GM19351 (cell line): ENCODE data around the gene CERS6.
"Not testable (repeated sequence)": the region's sequence is repeated elsewhere in the genome, so short reads cannot be mapped to it uniquely, and the experiment has no call there.

ENCODE experiments used
- ATAC-seq: cut with Tn5 transposase; IDR thresholded peaks from one replicate; pipeline ENCODE4 v1.9.1; 2021; ENCODE audit warnings: mild to moderate bottlenecking, moderate library complexity; ENCODE audit not compliant: unreplicated experiment

The CERS6 gene

DNA sequence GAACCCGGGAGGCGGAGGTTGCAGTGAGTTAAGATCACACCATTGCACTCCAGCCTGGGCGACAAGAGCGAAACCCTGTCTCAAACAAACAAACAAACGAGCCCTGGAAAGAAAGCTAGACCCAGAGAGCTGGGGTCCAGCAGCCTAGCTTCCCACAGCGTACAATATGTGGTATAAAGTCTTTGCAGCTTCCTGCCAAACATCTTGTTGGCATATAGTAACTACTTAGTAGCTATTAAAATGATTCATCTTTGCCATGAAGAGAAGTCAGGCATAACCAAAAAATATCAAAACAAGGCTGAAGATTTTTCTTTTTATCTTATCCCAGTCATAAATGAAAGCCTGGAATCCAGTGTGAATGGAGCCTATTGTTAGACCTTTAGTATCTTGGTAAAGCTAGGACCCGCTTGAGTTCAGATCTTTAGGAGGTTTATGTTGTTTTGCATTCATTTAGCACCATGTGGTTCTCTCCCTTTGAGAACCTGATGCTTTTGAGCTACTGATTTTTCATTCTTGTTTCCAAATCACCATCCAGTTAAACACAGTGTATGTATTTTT, 206.7 kb downstream of the CERS6 start:
- no peak for ATAC-seq

DNA sequence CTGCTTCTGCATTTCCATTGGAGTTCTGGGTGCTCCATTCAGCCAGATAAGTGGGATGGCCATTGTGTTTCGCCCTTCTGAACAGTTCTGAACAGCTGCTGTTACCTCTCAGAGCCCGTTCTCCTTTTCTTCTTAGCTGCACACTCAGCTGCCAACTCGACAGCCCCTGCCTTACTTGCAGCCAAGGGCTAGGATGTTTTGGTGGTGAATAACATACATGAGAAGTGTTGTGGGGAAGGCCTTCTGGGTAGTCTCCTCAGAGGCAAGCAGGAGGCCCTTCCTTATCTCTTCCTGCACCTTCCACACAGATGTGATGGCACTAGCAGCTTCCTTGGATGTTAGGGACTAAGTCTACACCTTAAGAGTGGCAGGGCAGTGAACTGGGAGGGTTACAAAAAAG, 207.9 kb downstream of the CERS6 start:
- ATAC-seq = no peak

DNA sequence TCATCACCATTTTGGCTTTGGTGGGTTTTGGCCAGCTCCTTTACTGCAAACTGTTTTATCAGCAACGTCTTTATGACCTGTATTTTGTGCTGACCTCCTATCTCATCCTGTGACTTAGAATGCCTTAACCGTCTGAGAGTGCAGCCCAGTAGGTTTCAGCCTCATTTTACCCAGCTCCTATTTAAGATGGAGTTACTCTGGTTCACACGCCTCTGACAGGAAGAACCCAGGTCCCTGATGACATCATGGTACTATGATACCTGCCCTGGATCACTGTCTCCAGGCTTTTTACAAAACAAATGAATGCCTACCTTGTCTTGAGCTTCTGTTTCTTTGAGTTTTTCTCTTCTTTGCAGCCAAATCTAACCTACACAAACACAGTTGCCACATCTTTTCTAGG, 208.6 kb downstream of the CERS6 start:
- ATAC-seq = not testable (repeated sequence)

DNA sequence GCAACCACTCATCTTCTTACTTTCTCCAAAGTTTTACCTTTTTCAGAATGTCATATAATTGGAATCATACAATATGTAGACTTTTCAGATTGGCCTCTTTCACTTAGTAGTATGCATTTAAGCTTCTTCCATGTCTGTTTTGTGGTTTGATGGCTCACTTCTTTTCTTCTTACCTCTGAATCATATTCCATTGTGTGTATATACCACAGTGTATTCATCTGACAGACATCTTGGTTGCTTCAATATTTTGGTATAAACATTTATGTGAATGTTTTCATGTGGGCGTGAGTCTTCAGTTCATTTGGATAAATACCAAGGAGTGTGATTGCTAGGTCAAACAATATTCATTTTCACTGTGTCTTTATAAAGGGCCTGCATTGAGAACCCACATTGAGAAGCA, 210.3 kb downstream of the CERS6 start:
- ATAC-seq = no peak

DNA sequence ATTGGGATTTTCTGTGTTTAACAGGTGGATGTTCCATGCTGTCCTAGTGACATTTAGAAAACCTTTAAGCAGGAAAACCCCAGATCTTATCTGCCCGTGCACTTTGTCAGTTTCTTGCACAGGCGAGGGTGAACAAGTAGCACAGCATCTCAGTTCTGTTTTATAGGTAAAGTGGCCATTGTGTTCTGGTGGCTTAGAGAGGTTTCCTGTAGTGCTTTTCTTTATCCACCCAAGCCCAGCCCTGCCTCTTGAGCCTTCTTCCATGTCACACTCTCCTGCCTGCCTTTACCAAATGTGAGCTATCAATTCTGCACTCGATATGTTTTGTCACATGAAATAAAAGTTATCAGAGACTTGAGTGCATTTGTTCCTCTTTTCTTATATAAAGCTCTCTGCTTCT, 211.1 kb downstream of the CERS6 start:
- ATAC-seq = no peak

DNA sequence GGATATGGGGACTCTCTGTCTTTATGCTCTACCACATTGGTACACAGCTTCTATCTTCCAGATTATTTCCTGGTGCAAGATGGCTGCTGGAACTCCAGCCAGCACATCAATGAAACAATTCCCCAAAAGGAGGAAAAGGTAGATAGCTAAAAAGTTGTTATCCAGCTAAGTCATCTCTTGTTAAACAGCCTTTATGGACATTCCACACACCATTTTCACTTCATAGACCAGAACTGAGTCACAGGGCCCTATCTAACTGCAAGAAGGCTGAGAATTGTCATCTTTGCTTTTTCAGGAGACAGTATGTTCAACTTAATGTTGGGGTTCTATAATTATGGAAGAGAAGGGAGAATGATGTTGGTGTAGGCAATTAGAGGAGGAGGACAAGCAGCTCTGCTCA, 213.1 kb downstream of the CERS6 start:
- no peak for ATAC-seq

DNA sequence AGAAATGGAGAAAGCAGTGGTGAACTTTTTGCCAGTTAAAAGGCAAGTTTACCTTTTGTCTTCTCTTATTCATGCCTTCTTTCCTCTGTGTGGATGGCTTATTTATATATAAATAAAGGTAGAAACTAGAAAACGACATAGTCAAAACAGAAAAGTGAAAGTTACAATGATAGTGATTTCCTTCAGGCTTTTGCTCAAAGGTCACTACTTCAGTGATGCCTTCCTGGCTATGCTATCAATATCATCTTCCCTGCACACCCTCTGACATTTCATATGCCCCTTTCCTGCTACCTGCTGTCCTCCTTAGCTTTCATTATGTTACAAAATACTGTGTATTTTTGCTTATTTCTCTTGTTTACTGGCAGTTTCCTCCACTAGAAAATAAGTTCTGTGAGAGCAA, 214.4 kb downstream of the CERS6 start:
- ATAC-seq = no peak

DNA sequence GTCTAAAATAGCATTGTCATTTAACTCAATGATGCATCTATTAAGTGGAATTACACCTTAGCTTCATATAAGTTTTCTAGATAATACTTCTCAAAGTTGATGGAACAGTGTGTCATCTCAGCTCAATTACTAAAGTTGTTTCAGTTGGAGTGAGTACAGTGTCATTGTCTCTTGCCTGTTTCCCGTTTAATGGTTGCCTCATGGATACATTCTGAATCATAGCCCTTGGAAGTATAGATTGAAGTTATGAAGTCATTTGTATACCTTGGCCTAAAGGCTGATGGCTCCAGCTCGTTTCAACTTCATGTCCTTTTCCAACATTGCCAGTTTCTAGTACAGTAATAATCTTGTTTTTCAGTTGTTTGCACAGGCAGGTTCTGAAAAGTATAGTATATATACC, 215.9 kb downstream of the CERS6 start:
- ATAC-seq = no peak

DNA sequence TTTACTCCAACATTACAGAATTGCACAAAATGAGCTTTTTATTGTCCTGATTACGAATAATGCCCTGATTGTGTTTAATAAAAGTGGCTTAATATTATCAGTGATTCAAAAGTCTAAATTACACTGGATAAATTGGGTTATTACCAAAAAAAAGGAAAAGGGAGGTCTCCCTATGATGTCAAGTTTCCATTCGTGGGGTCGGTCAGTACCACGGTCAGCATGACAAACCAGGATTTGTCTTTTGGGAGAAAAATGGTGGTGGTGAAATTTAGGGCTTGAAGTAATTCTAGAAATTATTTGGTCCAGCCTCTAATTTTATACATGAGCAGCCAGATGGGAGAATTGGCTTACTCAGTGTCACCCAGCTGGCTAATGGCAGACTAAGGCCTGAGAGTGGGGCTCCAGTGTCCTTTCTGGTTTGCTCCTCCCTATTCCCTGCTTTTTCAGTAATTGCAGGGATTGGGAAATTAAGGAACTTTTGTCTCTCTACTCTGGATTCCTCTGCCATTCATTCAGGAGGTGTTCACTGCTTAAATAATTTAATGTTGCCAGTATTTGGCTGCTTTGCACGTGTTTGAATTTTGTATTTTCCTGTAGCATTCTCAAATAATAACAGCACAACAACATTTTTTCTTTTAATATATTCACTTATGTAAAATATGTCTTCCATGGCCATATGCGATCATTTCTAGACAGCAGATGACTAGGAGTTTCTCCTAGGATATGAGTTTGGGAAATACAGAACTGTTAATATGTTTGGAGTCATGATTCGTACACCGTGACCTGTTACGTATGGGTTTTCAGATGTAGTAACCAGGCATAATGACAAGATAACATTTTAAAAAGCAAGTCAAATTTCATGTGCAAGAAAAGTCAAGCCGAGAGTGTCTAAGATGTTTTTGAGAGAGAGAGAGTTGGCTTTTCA, 217.5 kb downstream of the CERS6 start:
- no peak for ATAC-seq

DNA sequence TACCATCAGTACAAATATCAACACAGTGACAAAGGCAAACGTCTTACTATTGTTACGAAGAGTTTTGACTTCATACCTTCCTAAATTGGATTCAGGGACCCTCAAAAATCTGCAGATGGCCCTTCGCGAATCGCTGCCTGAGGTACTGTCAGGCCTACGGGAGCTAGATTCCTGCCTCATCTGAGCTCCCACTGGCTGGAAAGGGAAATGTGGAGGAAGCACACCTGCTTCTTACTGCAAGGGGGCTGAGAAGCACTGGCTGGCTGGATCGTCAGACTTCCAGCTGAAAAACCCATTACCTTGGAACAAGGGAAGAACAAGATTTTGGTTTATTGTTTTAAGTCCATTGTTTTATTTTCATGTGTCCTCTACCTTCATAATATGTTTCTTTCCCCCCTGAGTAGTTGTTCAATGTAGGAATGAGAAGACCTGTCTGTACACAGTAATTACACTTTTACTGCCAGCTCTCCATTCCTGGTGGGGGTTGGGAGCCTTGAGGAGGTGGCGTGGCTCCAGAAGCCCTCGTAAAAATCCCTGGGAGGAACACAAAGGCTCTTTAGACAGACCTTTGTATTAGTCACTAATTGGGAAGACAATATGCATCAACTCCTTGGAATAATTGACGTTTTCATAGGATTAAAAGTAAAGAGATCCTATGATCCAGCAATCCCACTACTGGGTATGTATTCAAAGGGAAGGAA, 222.2 kb downstream of the CERS6 start:
- ATAC-seq = no peak

DNA sequence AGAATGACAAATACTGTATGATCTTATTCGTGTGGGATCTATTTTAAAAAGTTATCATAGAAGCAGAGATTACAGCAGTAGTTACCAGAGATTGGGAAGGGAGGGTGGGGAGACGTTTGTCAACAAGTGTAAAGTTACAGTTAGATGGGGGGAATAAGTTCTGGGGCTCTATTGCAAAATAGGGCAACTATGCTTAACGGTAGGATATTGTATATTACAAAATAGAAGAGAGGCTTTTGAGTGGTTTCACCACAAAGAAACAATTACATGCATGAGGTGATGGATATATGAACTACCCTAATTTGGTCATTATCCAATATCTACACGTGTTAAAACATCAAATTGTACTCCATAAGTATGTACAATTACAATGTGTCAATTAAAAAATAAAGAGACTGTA, 223.0 kb downstream of the CERS6 start:
- no peak for ATAC-seq

DNA sequence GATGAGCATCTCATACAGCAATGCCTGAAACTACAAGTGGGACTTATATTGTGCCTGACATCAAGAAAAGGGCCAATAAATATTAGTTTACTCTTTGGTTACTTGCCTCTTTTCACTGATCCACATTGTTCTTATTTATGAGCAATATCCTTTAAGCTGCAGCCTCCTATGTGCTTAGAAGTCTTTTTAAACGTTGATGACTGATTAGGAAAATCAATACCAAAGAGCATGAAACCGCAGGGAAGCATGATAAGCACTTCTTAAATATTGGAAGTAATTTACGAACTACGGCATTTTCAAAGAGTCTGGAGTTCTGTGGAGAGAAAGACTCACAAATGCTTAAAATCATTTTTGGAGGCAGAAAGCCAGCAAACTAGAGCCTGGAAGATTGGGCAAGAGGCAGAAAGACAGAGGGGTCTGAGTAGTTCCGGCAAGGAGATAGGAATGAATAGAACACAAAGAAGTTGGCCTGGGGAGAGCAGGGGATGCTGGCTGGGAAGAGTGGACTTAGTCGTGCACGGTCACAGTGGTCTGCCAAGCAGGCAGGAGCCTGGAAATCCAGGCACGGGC, 223.8 kb downstream of the CERS6 start:
- no peak for ATAC-seq

DNA sequence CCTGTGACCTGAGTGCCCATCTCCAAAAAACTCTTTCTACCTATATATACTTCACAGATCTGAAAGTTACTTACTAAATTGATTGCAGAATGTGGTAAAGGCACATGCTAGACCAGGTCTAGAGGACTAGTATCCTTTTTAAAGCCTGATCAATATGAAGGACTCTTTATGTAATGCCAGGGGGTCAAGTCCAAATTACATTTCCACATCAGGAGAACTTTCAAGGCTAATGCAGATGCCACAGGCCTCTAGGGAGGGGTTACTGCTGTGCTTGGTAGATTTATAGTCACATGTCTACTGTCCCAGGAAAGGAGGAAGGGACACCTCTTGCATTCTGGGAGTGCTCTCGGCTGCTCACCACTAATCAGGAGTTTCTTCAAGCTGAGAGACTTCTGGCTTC, 227.9 kb downstream of the CERS6 start:
- ATAC-seq = no peak

DNA sequence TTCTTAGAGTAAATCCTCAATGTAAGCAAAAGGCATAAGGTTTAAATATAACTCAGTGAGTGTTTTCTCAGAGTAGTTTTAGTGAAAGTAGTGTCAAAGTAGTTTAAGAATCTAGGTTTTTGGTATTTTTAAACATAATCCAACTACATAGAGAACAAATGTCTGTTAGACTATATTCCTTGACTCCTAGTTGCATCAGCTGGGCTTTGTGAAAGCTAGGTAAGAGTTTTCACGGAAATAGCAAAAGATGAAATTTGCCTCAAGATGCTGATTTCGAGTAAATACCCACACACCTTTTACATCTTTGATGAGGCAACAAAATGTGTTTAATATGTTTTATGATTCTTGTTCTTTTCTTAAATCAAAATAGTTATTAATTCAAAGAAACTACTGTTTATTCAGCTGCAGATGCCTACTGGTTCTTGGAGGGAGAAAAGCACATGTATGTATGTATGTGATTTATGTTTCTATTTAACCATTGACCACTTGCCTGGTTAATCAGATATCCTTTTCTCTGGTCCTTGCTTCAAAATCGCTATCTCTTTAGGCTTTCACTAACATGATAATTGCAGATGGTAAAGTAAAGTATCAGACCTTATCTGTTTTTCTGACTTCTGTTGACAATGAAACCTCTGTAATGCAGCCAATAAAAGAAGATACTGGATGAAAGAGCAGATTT, 229.0 kb downstream of the CERS6 start:
- ATAC-seq = no peak

DNA sequence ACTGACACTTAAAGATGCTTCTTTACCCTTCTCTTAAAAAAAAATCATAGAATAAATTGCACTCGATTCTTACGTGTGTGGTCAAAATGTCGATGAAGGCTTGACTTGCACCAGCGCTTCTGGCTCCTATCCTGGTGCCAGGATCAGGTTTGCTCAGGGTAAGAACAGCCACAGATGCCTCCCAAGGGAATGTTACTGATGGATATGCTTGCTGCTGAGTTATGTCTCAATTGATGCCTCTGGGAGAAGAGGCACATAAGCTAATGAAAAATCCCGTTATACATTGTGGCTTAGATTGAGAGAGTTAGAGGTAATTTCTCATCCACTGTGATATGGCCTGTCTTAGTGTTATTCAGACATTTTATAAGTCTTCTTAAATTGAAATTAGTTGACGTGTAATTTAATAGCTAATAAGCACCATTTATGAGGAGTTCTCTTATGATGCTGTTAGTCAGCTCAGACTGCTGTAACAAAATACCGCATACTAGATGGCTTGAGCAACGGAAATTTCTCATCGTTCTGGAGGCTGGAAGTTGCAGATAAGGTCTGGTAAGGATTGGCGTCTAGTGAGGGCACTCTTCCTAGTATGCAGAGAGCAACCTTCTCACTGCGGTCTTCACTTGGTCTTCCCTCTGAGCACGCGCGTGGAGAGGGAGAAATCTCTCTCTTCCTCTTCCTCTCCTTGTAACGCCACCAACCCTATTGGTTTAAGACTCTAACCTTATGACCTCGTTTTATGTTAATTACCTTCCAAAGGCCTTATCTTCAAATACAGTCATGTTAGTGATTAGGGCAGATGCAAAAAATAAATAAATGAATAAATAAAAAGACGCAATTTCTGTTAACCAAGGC, 229.8 kb downstream of the CERS6 start:
- no peak for ATAC-seq

DNA sequence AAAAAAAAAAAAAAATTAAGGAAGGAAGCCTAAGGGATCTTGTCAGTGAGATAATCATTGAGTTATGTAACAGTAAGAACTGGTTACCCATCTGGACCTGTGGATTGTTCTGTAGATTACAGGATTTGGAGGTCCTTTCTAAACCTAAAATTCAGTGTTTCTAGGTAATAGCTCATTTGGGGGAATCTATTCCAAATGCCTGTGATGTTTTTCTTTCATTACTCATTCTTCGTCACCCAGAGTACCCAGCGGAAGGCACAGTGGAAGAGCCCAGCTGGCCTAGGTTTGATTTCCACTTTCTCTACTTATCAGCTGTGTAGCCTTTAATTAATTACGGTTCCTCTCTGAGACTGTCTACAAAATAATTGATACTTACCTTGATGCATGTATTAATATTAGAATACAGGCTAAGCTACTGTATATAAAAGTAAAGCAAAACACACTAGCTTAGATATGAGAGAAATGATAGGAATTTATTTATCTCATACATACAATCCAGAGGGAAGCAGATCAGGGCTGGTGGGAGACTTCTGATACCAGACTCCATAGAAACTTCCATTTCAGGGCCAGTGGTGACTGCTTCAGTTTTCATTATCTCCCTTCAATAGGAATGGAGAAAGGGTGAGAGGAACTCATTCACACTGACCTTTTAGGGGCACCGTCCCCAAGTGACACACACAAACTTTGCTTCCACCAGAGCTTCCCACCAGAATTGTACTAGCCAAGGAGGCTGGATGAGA, 230.6 kb downstream of the CERS6 start:
- ATAC-seq = no peak

DNA sequence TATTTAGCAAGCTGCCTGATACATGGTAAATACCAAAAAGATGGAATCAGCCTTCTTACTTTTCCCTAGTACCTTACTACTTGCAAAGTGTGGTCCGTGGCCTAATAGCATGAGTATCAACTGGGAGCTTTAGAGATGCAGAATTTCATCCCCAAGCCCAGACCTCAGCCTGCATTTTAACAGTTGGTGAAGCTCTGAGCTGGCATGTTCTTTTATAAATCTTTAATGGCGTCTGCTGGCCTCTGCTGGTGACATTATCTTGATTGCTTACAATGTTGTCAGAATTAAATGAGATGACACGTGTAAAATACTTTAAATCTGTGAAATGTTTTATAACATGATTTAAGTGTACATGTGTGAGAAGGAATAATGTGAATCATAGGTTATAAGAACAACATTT, 231.2 kb downstream of the CERS6 start:
- ATAC-seq = no peak

DNA sequence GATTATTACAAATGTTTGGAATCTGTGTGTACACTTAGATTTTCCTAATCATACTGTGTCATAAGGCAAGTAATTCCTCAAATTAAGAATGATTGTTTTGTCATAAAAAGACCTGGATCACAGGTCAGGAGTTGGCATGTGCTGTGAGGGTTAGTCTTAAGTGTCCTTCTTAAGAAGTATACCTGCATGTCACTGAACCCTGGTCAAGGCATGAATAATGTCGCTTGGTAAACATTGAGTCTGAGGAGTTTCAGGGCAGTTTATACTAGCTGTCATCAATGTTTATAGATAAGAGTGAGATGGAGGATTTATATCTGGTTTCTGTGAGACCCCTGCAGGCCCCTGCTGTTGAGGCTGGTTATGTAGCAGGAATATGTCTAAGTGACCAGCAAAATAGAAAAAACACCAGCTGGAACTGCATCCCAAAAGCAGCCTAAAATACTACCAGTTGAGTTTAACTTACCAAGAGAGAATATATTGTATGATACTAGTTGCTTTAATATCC, 234.4 kb downstream of the CERS6 start:
- no peak for ATAC-seq

DNA sequence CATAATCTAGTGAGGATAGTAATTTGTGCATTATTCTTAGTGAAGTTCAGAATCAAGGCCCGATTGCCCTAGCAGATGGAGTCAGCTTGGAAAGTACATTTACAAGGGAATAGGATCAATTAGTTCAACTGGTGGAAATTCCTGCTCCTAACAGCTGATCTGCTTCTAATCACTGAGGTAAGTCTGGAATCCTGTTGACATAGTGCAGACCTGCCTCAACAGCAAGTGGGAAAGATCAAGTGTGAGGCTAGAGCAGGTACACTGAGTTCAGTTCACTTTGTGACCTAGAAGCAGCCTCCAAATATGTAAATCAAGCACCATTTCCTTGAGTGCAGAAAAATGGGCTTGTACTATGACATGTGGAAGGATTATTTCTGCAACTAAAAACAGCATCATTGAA, 235.1 kb downstream of the CERS6 start:
- ATAC-seq = no peak
